SK-N-SH (cell line): ENCODE results near the gene ABHD6. TPM values are rescaled to one million over a fixed set of nuclear protein-coding genes. Genes with fewer than 3 reads are reported as not detected.
"Not testable (repeated sequence)": the region's sequence is repeated elsewhere in the genome, so short reads cannot be mapped to it uniquely, and the experiment has no call there.

ENCODE experiments used
- CTCF ChIA-PET: fragments of 300-600, 350-600 bp; formaldehyde crosslinking; extraction: SDS; loops from one replicate; lab custom pipeline; 2021; lab: Yijun Ruan, JAX
- POLR2A ChIA-PET: fragments of 350-600 bp; sonication (Branson Sonifier 250); formaldehyde crosslinking; extraction: SDS; loops from one replicate; lab custom pipeline; 2020; ENCODE audit warnings: antibody characterized with exemption, inconsistent platforms; lab: Yijun Ruan, JAX
- DNase-seq: peaks from one replicate; pipeline ENCODE4 v3.0.0; 2012
- H2AFZ ChIP-seq: fragments of 200-600 bp; sonication (generic); 2 replicates; pipeline ENCODE4 v1.8.1; 2016; ENCODE audit warnings: antibody characterized with exemption, mild to moderate bottlenecking, low read depth
- H3F3A ChIP-seq: fragments of 200-600 bp; sonication (generic); replicated peaks from 2 replicates; pipeline ENCODE3; 2016; ENCODE audit warnings: antibody characterized with exemption, mild to moderate bottlenecking; ENCODE audit not compliant: insufficient read depth
- H3K27ac ChIP-seq, 2 experiments: fragments of 200-500 bp in 1 of 2; fragments of 200-600 bp in 1 of 2; sonication (Bioruptor generic) in 1 of 2; sonication (generic), shearing (Covaris generic) in 1 of 2; 2 replicates each; pipeline versions ENCODE4 v1.5.1 to v1.6.1; 2014 to 2016; ENCODE audit warnings: low read depth in 2 of 2, inconsistent platforms in 1 of 2, low read length in 1 of 2, mild to moderate bottlenecking in 1 of 2, mixed read lengths in 1 of 2
- H3K27me3 ChIP-seq: fragments of 200-600 bp; sonication (generic), shearing (Covaris generic); 2 replicates; pipeline ENCODE4 v1.6.1; 2016; ENCODE audit warnings: mixed run types; ENCODE audit not compliant: insufficient read depth
- H3K36me3 ChIP-seq, 2 experiments: fragments of 200-500 bp in 1 of 2; fragments of 200-600 bp in 1 of 2; sonication (Bioruptor generic) in 1 of 2; sonication (generic) in 1 of 2; replicated peaks in 1 of 2; 2 replicates each; pipeline versions ENCODE3 to v1.5.1; 2014 to 2016; ENCODE audit warnings: low read length in 1 of 2, mild to moderate bottlenecking in 1 of 2; ENCODE audit not compliant: insufficient read depth in 2 of 2, control insufficient read depth in 1 of 2
- H3K4me1 ChIP-seq, 2 experiments: fragments of 200-500 bp in 1 of 2; fragments of 200-600 bp in 1 of 2; sonication (Bioruptor generic) in 1 of 2; sonication (generic), shearing (Covaris generic) in 1 of 2; 2 replicates each; pipeline versions ENCODE4 v1.5.1 to v1.6.1; 2014 to 2016; ENCODE audit warnings: low read depth in 1 of 2, low read length in 1 of 2, mixed run types in 1 of 2; ENCODE audit not compliant: insufficient read depth in 2 of 2, control insufficient read depth in 1 of 2
- H3K4me2 ChIP-seq: fragments of 200-600 bp; sonication (generic), shearing (Covaris generic); 2 replicates; pipeline ENCODE4 v1.6.1; 2017; ENCODE audit warnings: mixed run types
- H3K4me3 ChIP-seq, 2 experiments: fragments of 200-500 bp in 1 of 2; fragments of 200-600 bp in 1 of 2; sonication (Bioruptor generic) in 1 of 2; sonication (generic), shearing (Covaris generic) in 1 of 2; 2 replicates each; pipeline versions ENCODE4 v1.5.1 to v1.8.1; 2014 to 2016; ENCODE audit warnings: low read depth in 2 of 2, inconsistent platforms in 1 of 2, low read length in 1 of 2, mild to moderate bottlenecking in 1 of 2, mixed read lengths in 1 of 2, moderate library complexity in 1 of 2
- H3K79me2 ChIP-seq: fragments of 200-600 bp; sonication (generic); 2 replicates; pipeline ENCODE4 v1.8.1; 2017; ENCODE audit warnings: mild to moderate bottlenecking; ENCODE audit not compliant: insufficient read depth
- H3K9ac ChIP-seq: fragments of 200-600 bp; sonication (generic); 2 replicates; pipeline ENCODE4 v1.6.1; 2017; ENCODE audit warnings: mixed run types
- H3K9me2 ChIP-seq: fragments of 200-600 bp; sonication (generic); 2 replicates; pipeline ENCODE4 v1.6.1; 2017; ENCODE audit warnings: mixed run types
- H3K9me3 ChIP-seq: fragments of 200-600 bp; sonication (generic); 2 replicates; pipeline ENCODE4 v1.6.1; 2017; ENCODE audit warnings: mixed run types, mild to moderate bottlenecking, moderate library complexity
- H4K20me1 ChIP-seq: fragments of 200-600 bp; sonication (generic); 2 replicates; pipeline ENCODE4 v1.6.1; 2017; ENCODE audit warnings: mild to moderate bottlenecking, mixed run types; ENCODE audit not compliant: insufficient read depth
- ELF1 ChIP-seq: IDR thresholded peaks from 2 replicates; pipeline ENCODE4 v1.4.0; 2012
- EZH2phosphoT487 ChIP-seq: fragments of 200-600 bp; sonication (generic); IDR thresholded peaks from 2 replicates; pipeline ENCODE4 v1.6.1; 2017; ENCODE audit warnings: low read depth, mixed run types, mild to moderate bottlenecking, antibody characterized with exemption, moderate library complexity, borderline replicate concordance
- RCOR1 ChIP-seq: fragments of 150-350 bp; IDR thresholded peaks from 2 replicates; pipeline ENCODE4 v1.6.1; 2017; ENCODE audit warnings: antibody characterized with exemption, low read length
- SIN3A ChIP-seq: IDR thresholded peaks from 2 replicates; pipeline ENCODE4 v1.6.1; 2012; ENCODE audit warnings: low read depth, mild to moderate bottlenecking, low read length, moderate library complexity, borderline replicate concordance
- SMC3 ChIP-seq: IDR thresholded peaks from 2 replicates; pipeline ENCODE4 v1.6.1; 2012; ENCODE audit warnings: low read depth, low read length, improper control_type of control experiment
- TAF1 ChIP-seq: IDR thresholded peaks from 2 replicates; pipeline ENCODE4 v1.6.1; 2012; ENCODE audit warnings: low read depth, mild to moderate bottlenecking, low read length, moderate library complexity, borderline replicate concordance
- WGBS: methylation state at CpG from one replicate; pipeline ENCODE4 v1.1.6; 2017; ENCODE audit warnings: low lambda C conversion rate; 5-methylcytosine and 5-hydroxymethylcytosine counted together
- polyA plus RNA-seq, 3 experiments: library from polyadenylated mRNA; depleted of rRNA; stranded (reverse); fragments of >200 nt; gene quantifications; 2 replicates each; pipeline ENCODE4 v1.2.3, GENCODE V29; 2012
- TF ChIP-seq, protein P1 (sequence below): IDR thresholded peaks from 2 replicates; pipeline ENCODE4 v1.4.0; 2012; ENCODE audit warnings: low read depth, borderline replicate concordance

Gene ABHD6
- polyA plus RNA-seq, 1 of the 3 experiments (the other 2 are of a cell fraction) = 10.7 TPM

GRCh38 chr3:58200846-58201355 is 36.7 kb upstream of the ABHD6 start:
- Histone ChIP-seq H3K4me1 (no peaks in the 10 kb centered on the region), H3K36me3 (no peaks in the 10 kb centered on the region), H3K27me3 (no peaks in the 10 kb centered on the region), H3K27ac (no peak overlapping the region), H4K20me1 (no peaks in the 10 kb centered on the region), H3K9ac (no peak overlapping the region), H2AFZ (no peak overlapping the region), H3K9me3 (no peaks in the 10 kb centered on the region), H3K4me2 (no peak overlapping the region), H3F3A (no peaks in the 10 kb centered on the region), H3K4me3 (no peak overlapping the region), H3K9me2 (no peaks in the 10 kb centered on the region), H3K79me2 (no peaks in the 10 kb centered on the region)
- DNase-seq = no peak
- no peak for TF ChIP-seq SMC3
- no peak for TF ChIP-seq EZH2phosphoT487
- ChIA-PET CTCF (interaction anchor here (1.2 to 4.1 kb wide), 6 partner anchors 12 to 37 kb away, joined by 3 to 19 read pairs (median 6); partner anchors contain the start of gene ABHD6), POLR2A (no interaction called here)
- WGBS = 59% methylated on average over 11 of the region's 11 CpGs

GRCh38 chr3:58201451-58201850 is 36.1 kb upstream of the ABHD6 start:
- H4K20me1 ChIP-seq, H3F3A ChIP-seq, DNase-seq, H3K4me1 ChIP-seq, H3K36me3 ChIP-seq, H3K27ac ChIP-seq, H3K9me2 ChIP-seq, H3K4me3 ChIP-seq, H3K79me2 ChIP-seq, H3K4me2 ChIP-seq, POLR2A ChIA-PET, H3K9me3 ChIP-seq, H2AFZ ChIP-seq, H3K27me3 ChIP-seq, H3K9ac ChIP-seq: not testable (repeated sequence)
- WGBS = 64% methylated on average over 3 of the region's 3 CpGs
- CTCF ChIA-PET = interaction anchor here (1.2 to 4.1 kb wide), 5 partner anchors 11 to 37 kb away, joined by 3 to 19 read pairs (median 7); partner anchors contain the start of gene ABHD6

- Histone ChIP-seq H3K9me3 (no peaks in the 10 kb centered on the region), H3K9ac (no peak overlapping the region), H3K9me2 (no peaks in the 10 kb centered on the region), H3K4me3 (no peak overlapping the region), H4K20me1 (no peaks in the 10 kb centered on the region), H3K27ac (no peak overlapping the region), H3K27me3 (no peaks in the 10 kb centered on the region), H3F3A (no peaks in the 10 kb centered on the region), H2AFZ (no peak overlapping the region), H3K79me2 (no peaks in the 10 kb centered on the region), H3K4me1 (no peaks in the 10 kb centered on the region), H3K36me3 (no peaks in the 10 kb centered on the region), H3K4me2 (no peak overlapping the region)
- ChIA-PET CTCF (interaction anchor here (0.6 to 2.1 kb wide), 7 partner anchors 10 to 258 kb away, joined by 3 to 18 read pairs (median 3); partner anchors contain the start of genes HTD2 and RPP14), POLR2A (interaction anchor here (0.6 kb wide), 1 partner anchor 228 kb away, joined by 4 read pairs; no protein-coding TSS in a partner anchor)
- TF ChIP-seq TAF1 (no peak), ELF1 (no peak), SIN3A (no peak), RCOR1 (no peak)
- TF ChIP-seq, protein P1, sequence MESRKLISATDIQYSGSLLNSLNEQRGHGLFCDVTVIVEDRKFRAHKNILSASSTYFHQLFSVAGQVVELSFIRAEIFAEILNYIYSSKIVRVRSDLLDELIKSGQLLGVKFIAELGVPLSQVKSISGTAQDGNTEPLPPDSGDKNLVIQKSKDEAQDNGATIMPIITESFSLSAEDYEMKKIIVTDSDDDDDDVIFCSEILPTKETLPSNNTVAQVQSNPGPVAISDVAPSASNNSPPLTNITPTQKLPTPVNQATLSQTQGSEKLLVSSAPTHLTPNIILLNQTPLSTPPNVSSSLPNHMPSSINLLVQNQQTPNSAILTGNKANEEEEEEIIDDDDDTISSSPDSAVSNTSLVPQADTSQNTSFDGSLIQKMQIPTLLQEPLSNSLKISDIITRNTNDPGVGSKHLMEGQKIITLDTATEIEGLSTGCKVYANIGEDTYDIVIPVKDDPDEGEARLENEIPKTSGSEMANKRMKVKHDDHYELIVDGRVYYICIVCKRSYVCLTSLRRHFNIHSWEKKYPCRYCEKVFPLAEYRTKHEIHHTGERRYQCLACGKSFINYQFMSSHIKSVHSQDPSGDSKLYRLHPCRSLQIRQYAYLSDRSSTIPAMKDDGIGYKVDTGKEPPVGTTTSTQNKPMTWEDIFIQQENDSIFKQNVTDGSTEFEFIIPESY = no peak
- 62% methylated on average over 9 of the region's 9 CpGs for WGBS
- DNase-seq = no peak
Observed at GRCh38 chr3:58202917-58203360, 34.7 kb upstream of the ABHD6 start.
